Measurements from ENCODE around the gene MMRN1. TPM values are rescaled to one million over a fixed set of nuclear protein-coding genes. Genes with fewer than 3 reads are reported as not detected.

The MMRN1 gene
- total RNA-seq, 1 donor from 2014 or later = 0.27 TPM

GRCh38 chr4:89994176-89994873 is 99.7 kb downstream of the MMRN1 start:
- intact Hi-C loops (cut with micrococcal nuclease) = no loop called here

GRCh38 chr4:89995006-89995405 is 100.4 kb downstream of the MMRN1 start:
- intact Hi-C loops (cut with micrococcal nuclease) = no loop called here

GRCh38 chr4:89995814-89996213 is 101.2 kb downstream of the MMRN1 start:
- intact Hi-C loops (cut with micrococcal nuclease) = no loop called here

GRCh38 chr4:89997171-89997704 is 102.6 kb downstream of the MMRN1 start:
- intact Hi-C loops (cut with micrococcal nuclease) = no loop called here

GRCh38 chr4:89998469-89999011 is 103.9 kb downstream of the MMRN1 start:
- intact Hi-C loops (cut with micrococcal nuclease) = no loop called here

GRCh38 chr4:90001023-90001422 is 106.4 kb downstream of the MMRN1 start:
- intact Hi-C loops (cut with micrococcal nuclease) = no loop called here

- intact Hi-C loops (cut with micrococcal nuclease) = no loop called here
Measured at GRCh38 chr4:90002441-90003062, 107.9 kb downstream of the MMRN1 start.

Other genes starting within 250 kb of the MMRN1 start
- 2.1 and 2.3 TPM in 2 replicates for gene SNCA, start 57.7 kb upstream of the MMRN1 start, total RNA-seq
- gene CCSER1, start 232.5 kb downstream of the MMRN1 start, total RNA-seq = not detected in 2 replicates